NCI-H774 (cell line): ENCODE measurements around the gene DSG3.

ENCODE experiments used
- DNase-seq: peaks from one replicate; lab custom pipeline; 2025; lab: John Stamatoyannopoulos, UW

The DSG3 gene

DNA sequence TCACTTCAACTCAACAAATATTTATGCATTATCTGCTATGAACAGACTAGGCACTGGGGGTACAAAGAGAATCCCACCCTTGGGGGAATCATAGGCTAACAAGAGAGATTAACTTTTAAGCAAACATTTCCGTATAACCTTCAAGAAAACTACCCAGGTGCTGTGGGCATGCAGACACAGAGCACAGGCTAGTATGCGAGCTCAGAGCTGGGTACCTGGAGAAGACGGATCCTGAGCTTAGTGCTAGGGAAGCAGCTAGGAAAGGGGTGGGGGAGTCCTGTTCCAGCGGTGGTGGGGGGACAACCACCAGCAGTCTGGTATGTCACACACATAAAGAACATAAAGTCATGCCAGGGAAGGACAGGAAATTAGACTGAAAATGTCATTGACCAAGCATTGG is 17.5 kb upstream of the DSG3 start:
- DNase-seq: no peak

DNA sequence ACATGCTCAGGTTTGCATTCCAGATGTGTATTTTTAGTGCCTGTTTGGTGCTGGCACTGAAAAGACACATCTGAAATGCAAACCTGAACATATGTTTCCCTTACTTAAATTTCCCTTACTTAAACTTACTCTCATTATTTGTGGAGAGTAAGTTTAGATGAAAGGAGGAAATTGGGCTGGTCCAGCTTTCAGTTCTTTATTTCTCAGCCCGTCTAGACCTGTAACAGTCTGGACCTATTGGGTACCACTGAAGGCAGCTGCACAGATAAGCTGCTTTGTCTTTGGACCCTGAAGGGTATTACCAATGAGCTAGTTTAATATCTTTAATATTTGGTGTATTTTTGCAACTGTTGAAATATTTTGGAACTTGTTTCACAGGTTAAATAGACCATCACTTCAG is 17.0 kb upstream of the DSG3 start:
- DNase-seq: no peak

GRCh38 chr18:31432316-31432715 is 15.2 kb upstream of the DSG3 start:
- no peak for DNase-seq

DNA sequence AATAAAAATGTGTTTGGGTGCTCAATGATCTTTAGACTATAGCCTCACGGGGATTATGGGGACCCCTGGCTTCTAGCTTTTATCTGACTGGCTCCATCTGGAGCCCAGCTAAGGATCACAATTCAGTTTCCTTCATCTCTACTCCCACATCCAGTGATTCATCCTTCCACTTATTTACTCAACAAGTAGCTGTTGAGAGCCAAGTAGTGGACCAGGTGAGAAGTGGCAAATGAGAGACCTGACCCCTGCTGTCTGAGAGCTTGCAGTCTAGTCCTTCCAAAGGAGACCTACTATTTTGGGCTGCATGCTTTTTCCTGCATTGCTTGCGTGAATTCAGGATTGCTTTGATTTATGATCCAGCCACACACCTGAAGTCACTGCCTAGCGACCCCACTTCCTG is 10.7 kb upstream of the DSG3 start:
- DNase-seq: no peak

- DNase-seq: no peak
These were observed 9.1 kb upstream of the DSG3 start for GRCh38 chr18:31438402-31438801.

DNA sequence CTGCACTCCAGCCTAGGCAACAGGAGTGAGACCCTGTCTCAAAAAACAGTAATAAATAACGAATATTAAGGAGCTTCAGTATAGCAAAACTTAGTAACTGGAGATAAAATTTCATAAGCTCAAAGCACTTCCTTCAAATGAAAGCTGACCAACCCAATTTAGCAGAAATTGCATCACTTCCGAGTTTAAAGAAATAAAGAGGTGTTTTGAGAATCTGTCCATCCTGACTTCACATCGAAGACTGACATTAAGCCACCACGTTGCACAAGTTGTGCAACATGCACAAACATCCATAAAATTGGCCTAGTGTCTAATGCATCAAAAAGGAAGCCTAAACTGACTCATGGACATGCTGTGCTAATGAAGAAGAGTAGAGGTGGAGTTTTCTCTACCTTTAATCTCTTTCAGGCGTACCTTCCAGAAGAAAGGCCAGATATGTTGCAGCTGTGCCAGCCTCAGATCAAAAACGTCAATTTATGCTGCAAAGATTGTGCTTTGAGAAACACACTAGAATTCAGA is 7.7 kb upstream of the DSG3 start:
- no peak for DNase-seq

GRCh38 chr18:31440787-31441186 is 6.8 kb upstream of the DSG3 start:
- DNase-seq: no peak

- no peak for DNase-seq
These were observed 6.0 kb upstream of the DSG3 start for GRCh38 chr18:31441493-31441892.

DNA sequence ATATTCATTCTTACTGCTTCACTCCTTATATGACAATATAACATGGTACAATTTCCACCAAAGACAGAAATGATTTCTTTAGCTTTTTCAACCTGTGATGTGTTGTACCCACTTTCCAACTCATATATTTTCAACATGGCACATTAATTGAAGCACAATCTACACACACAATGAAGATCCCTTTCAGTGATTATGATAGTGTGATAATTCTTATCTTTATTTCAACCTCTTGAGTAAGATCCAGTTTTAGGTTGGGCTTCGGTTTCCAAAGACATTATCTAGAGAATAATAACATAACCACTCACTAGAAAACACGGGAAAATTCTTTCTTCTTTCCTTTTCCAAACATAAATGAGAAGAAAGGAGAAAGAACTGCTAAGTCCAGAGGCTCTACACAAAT is 3.4 kb upstream of the DSG3 start:
- no peak for DNase-seq

GRCh38 chr18:31445908-31446307 is 1.6 kb upstream of the DSG3 start:
- DNase-seq: no peak

DNA sequence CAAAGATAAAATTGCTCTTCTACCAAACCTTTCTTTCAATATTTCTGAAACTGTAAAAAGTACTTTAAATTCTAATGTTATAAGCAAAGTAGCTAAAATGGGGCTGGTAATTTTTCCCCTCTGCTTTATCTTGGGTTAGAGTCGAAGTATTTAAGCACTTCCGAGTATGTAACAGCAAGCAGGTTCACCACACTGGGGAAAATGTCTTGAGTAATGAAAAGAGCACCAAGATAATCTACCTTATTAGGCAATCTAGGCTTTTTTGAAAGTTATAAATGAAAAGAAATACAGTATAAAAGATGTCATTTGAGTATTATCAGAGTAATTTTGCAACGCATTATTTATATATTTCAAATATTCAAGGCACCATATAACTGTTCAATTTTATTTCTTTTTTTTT is 687 bp upstream of the DSG3 start:
- no peak for DNase-seq

GRCh38 chr18:31450409-31450808 is 2.9 kb downstream of the DSG3 start:
- no peak for DNase-seq

GRCh38 chr18:31451625-31452024 is 4.1 kb downstream of the DSG3 start:
- DNase-seq: no peak

DNA sequence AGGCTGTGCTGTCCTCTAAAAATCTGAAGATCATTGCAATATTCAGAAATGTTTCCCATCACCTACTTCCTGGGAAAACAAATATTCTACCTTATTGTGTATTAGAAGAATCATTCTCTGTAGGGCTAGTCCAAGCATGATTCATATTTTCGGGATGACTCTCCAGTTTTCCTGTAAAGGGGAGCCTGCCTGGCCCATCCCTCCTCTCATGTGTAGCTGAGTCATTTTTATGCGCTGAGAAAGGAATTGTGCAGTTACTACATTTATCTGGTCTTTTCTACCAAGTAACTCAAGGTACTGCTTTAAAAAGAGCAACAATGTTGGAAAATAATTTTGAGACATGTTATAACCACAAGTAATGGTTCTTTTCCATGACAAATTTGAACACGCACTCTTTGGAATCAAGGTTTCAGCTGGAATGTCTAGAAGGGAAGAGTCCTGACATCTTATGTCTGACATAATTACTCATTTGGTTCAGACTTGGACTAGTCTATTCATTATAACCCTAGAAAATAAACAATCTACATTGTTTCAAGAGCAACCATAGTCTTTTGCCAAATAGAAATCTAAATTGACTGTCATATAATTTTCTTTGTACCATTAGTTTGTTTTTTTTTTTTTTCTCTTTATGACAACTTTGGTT is 6.6 kb downstream of the DSG3 start:
- no peak for DNase-seq

- DNase-seq: no peak
These were observed 22.1 kb downstream of the DSG3 start for GRCh38 chr18:31469629-31470028.

DNA sequence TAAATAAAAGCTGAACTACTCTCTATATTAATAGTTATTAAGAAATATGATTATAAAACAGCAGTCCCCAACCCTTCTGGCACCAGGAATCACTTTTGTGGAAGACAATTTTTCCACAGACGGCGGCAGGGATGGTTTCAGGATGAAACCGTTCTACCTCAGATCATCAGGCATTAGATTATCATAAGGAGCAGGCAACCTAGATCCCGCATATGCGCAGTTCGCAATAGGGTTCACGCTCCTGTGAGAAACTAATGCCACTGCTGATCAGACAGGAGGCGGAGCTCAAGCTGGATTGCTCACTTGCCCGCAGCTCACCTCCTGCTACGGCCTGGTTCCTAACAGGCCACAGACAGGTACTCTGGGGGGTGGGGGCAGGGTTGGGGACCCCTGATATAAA is 31.1 kb downstream of the DSG3 start:
- DNase-seq: no peak

GRCh38 chr18:31482051-31482450 is 34.5 kb downstream of the DSG3 start:
- no peak for DNase-seq

GRCh38 chr18:31483396-31483795 is 35.9 kb downstream of the DSG3 start:
- DNase-seq: no peak

DNA sequence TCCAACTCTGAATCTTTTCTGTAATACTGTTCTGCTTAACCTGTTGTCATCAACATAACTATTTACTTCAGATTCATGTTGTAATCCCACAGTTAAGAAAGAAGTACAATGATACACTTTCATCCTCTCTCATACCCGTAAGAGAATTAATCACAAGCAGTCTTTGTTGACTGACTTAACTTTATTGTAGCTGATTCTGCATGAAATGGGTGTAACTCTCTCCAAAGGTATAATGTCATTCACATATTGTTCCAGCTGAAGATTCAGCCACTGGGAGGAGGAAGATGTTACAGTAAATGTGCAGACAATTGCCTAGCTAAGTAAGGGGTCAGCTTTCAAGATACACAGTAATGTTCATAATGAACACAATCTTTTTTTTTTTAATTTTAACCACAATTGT is 36.9 kb downstream of the DSG3 start:
- no peak for DNase-seq

DNA sequence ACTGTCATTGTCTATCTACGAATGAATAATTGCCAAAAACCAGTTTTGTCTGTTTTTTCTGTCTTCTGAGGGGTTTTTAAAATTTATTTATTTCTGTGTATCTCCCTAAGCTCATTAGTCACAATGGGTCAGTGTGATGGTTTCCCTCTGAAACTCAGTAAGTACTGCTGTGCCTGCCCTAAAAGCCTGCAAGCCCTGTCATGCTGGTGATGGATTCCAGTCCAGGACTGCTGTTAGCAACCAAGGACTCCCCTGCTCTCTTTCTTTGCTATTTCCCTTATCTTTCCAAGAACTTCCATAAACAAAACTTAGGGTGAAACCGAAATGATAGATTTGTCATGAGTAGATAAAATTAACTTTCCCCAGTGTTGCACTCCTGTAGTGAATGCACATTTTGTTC is 38.6 kb downstream of the DSG3 start:
- DNase-seq: no peak

DNA sequence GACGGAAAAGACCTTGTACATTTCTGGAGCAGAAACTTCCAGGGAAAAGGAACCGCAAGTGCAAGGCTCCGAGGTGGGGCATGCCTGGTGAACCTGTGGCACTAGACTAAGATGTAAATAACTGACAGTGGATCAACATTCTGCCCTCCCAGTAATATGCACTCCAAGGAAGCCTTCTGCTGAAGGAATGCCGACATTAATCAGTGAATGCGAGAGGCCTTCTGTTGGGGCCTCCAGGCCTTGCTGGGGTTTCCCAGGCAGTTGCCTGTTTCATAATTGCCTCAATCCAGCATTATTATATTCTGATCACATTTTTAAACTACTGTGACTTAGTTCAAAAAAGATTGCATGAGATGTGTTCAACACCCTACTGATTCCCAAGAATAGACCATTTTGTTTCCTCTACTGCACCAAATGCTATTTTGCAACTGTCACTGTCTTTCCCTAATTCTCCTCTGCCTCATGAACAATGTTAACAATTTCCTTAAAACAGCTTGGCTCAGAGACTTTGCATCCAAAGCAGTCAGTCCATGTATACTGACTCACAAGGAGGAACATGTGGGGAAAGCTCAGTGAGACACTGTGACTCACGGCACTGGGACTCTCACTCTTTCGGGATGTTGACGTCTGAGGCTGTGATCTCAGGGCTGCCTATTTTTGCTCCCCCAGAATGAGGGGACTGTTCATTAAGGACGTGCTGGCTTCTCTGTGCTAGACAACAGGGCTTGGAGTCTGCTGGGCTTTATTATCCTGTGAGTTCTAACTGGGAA is 39.9 kb downstream of the DSG3 start:
- DNase-seq: no peak

GRCh38 chr18:31489311-31489710 is 41.8 kb downstream of the DSG3 start:
- DNase-seq: no peak

GRCh38 chr18:31490387-31490786 is 42.8 kb downstream of the DSG3 start:
- no peak for DNase-seq

GRCh38 chr18:31490833-31491232 is 43.3 kb downstream of the DSG3 start:
- DNase-seq: no peak
